Smooth muscle cell (in vitro differentiated cells): ENCODE results near the gene SETD5. TPM values are rescaled to one million over a fixed set of nuclear protein-coding genes. Genes with fewer than 3 reads are reported as not detected.

Experiments
- DNase-seq: peaks from one replicate; lab custom pipeline; 2025; ENCODE audit not compliant: unreplicated experiment; lab: John Stamatoyannopoulos, UW
- H2AFZ ChIP-seq: fragments of 200-600 bp; sonication (generic); 2 replicates; pipeline ENCODE4 v1.6.0; 2016; ENCODE audit warnings: antibody characterized with exemption, low read depth, mild to moderate bottlenecking
- H3F3A ChIP-seq: fragments of 200-600 bp; sonication (generic); 2 replicates; pipeline ENCODE4 v1.6.0; 2017; ENCODE audit warnings: antibody characterized with exemption, low read depth
- H3K27ac ChIP-seq: fragments of 200-600 bp; sonication (generic); 2 replicates; pipeline ENCODE4 v1.5.1; 2016; ENCODE audit warnings: low read depth, mild to moderate bottlenecking
- H3K27me3 ChIP-seq: fragments of 200-600 bp; sonication (generic); 2 replicates; pipeline ENCODE4 v1.6.1; 2016; ENCODE audit warnings: low read depth, mild to moderate bottlenecking
- H3K36me3 ChIP-seq: fragments of 200-600 bp; sonication (generic); 2 replicates; pipeline ENCODE4 v1.5.1; 2016; ENCODE audit warnings: low read depth
- H3K4me1 ChIP-seq: fragments of 200-600 bp; sonication (generic); 2 replicates; pipeline ENCODE4 v1.5.1; 2016; ENCODE audit warnings: low read depth
- H3K4me2 ChIP-seq: fragments of 200-600 bp; sonication (generic); 2 replicates; pipeline ENCODE4 v1.6.0; 2016; ENCODE audit warnings: mild to moderate bottlenecking
- H3K4me3 ChIP-seq: fragments of 200-600 bp; sonication (generic); 2 replicates; pipeline ENCODE4 v1.5.1; 2016; ENCODE audit warnings: mild to moderate bottlenecking
- H3K79me2 ChIP-seq: fragments of 200-600 bp; sonication (generic); 2 replicates; pipeline ENCODE4 v1.6.0; 2016; ENCODE audit warnings: low read depth, mild to moderate bottlenecking
- H3K9ac ChIP-seq: fragments of 200-600 bp; sonication (generic); 2 replicates; pipeline ENCODE4 v1.6.0; 2016; ENCODE audit warnings: low read depth
- H3K9me3 ChIP-seq: fragments of 200-600 bp; sonication (generic); replicated peaks from 2 replicates; pipeline ENCODE4 v1.5.1; 2016; ENCODE audit warnings: low read depth
- H4K20me1 ChIP-seq: fragments of 200-600 bp; sonication (generic); 2 replicates; pipeline ENCODE4 v1.6.0; 2016; ENCODE audit warnings: low read depth
- CTCF ChIP-seq: fragments of 200-600 bp; sonication (generic); IDR thresholded peaks from 2 replicates; pipeline ENCODE4 v1.5.1; 2017; ENCODE audit warnings: borderline replicate concordance, mild to moderate bottlenecking, antibody characterized with exemption; ENCODE audit not compliant: insufficient read depth, poor library complexity, severe bottlenecking
- WGBS: methylation state at CpG from one replicate; pipeline ENCODE4 v1.1.7; 2016; ENCODE audit warnings: low lambda C conversion rate; 5-methylcytosine and 5-hydroxymethylcytosine counted together
- polyA plus RNA-seq: library from polyadenylated mRNA; unstranded; fragments of >200 nt; fragmentation: Nextera tagmentation; extraction: Ambion mirVana; gene quantifications from 2 replicates; pipeline ENCODE4 v1.2.1, GENCODE V29; 2016
- total RNA-seq: library from RNA; depleted of rRNA; stranded (reverse); fragments of >200 nt; gene quantifications from 2 replicates; pipeline ENCODE4 v1.2.3, GENCODE V29; 2014

SETD5 gene
- total and polyA plus RNA-seq, 2 experiments from 2014 or later, result 122 to 134 TPM

GRCh38 chr3:9390265-9390888 is 7.0 kb upstream of the SETD5 start:
- Histone ChIP-seq H3F3A (peaks cover 63% of the 10 kb centered on the region), H3K36me3 (peaks cover 26% of the 10 kb centered on the region), H3K4me1 (peaks cover 26% of the 10 kb centered on the region), H3K4me2 (no peak overlapping the region), H3K27ac (peak overlapping the region; percentile 98), H3K4me3 (no peak overlapping the region), H3K9me3 (no peaks in the 10 kb centered on the region), H3K79me2 (peaks cover 73% of the 10 kb centered on the region), H2AFZ (no peak overlapping the region), H3K27me3 (no peaks in the 10 kb centered on the region), H4K20me1 (peaks cover 96% of the 10 kb centered on the region), H3K9ac (no peak overlapping the region)
- TF ChIP-seq CTCF, result no peak
- WGBS, result 94% methylated on average over 5 of the region's 5 CpGs
- DNase-seq, result no peak

- no peak for TF ChIP-seq CTCF
- Histone ChIP-seq H2AFZ (no peak overlapping the region), H3K4me1 (peaks cover 29% of the 10 kb centered on the region), H3K4me2 (peak overlapping the region; percentile 89), H3K9me3 (no peaks in the 10 kb centered on the region), H3K36me3 (peaks cover 26% of the 10 kb centered on the region), H3K9ac (peak overlapping the region; percentile 6), H3K27ac (peak overlapping the region; percentile 98), H3K4me3 (no peak overlapping the region), H4K20me1 (peaks cover 90% of the 10 kb centered on the region), H3K79me2 (peaks cover 80% of the 10 kb centered on the region), H3K27me3 (no peaks in the 10 kb centered on the region), H3F3A (peaks cover 57% of the 10 kb centered on the region)
- WGBS, result 74% methylated on average over 1 of the region's 1 CpG
- no peak for DNase-seq
Observed at GRCh38 chr3:9392041-9392440, 5.4 kb upstream of the SETD5 start.

- DNase-seq, result no peak
- Histone ChIP-seq H3K36me3 (peaks cover 6% of the 10 kb centered on the region), H3K9me3 (no peaks in the 10 kb centered on the region), H4K20me1 (peaks cover 79% of the 10 kb centered on the region), H3K9ac (peak overlapping the region; percentile 95), H3K4me1 (peaks cover 41% of the 10 kb centered on the region), H3F3A (peaks cover 36% of the 10 kb centered on the region), H3K4me3 (peak overlapping the region; percentile 78), H3K4me2 (peak overlapping the region; percentile 89), H2AFZ (no peak overlapping the region), H3K79me2 (peaks cover 84% of the 10 kb centered on the region), H3K27ac (peak overlapping the region; percentile 98), H3K27me3 (no peaks in the 10 kb centered on the region)
- WGBS, result 3% methylated on average over 15 of the region's 15 CpGs
- no peak for TF ChIP-seq CTCF
Observed at GRCh38 chr3:9395570-9396300, 1.7 kb upstream of the SETD5 start.
